Mesothelial cell of epicardium (in vitro differentiated cells): ENCODE data around the gene NATD1. TPM values are rescaled to one million over a fixed set of nuclear protein-coding genes. Genes with fewer than 3 reads are reported as not detected.
A peak's percentile ranks its signal among the peaks of the same experiment; 100 is the strongest.
"Not testable (repeated sequence)": the region's sequence is repeated elsewhere in the genome, so short reads cannot be mapped to it uniquely, and the experiment has no call there.

ENCODE experiments used
- DNase-seq, 2 experiments: peaks; one replicate each; pipeline ENCODE4 v3.0.0; 2021; ENCODE audit warnings: low spot score in 2 of 2; ENCODE audit not compliant: unreplicated experiment in 2 of 2
- H3K27ac Mint-ChIP-seq: 2 replicates; pipeline ENCODE4 v1.8.0; 2021; ENCODE audit warnings: mixed read lengths
- H3K27me3 Mint-ChIP-seq: 2 replicates; pipeline ENCODE4 v1.8.0; 2021; ENCODE audit warnings: low read depth, mixed read lengths
- H3K36me3 Mint-ChIP-seq: 2 replicates; pipeline ENCODE4 v1.8.0; 2021; ENCODE audit warnings: mixed read lengths
- H3K4me1 Mint-ChIP-seq: 2 replicates; pipeline ENCODE4 v1.8.0; 2021; ENCODE audit warnings: mixed read lengths
- H3K4me3 Mint-ChIP-seq: 2 replicates; pipeline ENCODE4 v1.8.0; 2021; ENCODE audit warnings: mild to moderate bottlenecking, moderate library complexity, mixed read lengths
- H3K9me3 Mint-ChIP-seq: 2 replicates; pipeline ENCODE4 v1.8.0; 2021; ENCODE audit warnings: mixed read lengths
- CTCF ChIP-seq: fragments of 200-600 bp; sonication (generic); IDR thresholded peaks from one replicate; pipeline ENCODE4 v1.5.0; 2021; ENCODE audit warnings: antibody characterized with exemption; ENCODE audit not compliant: unreplicated experiment
- total RNA-seq: library from RNA; stranded (reverse); gene quantifications from 3 replicates; pipeline ENCODE4 v1.2.1, GENCODE V29; 2021

The NATD1 gene
- total RNA-seq, 1 donor from 2014 or later: 12.7 TPM

- Mint-ChIP-seq H3K36me3 (no peaks in the 10 kb centered on the region), H3K4me3 (no peak overlapping the region), H3K4me1 (no peaks in the 10 kb centered on the region), H3K9me3 (peaks cover 9% of the 10 kb centered on the region), H3K27me3 (no peaks in the 10 kb centered on the region), H3K27ac (no peak overlapping the region)
- no peak for TF ChIP-seq CTCF
- no peak for DNase-seq
These were observed 25.1 kb downstream of the NATD1 start for GRCh38 chr17:21228111-21228510.

- not testable (repeated sequence) for H3K4me1 Mint-ChIP-seq, H3K4me3 Mint-ChIP-seq, H3K27me3 Mint-ChIP-seq, H3K36me3 Mint-ChIP-seq, H3K27ac Mint-ChIP-seq, DNase-seq, H3K9me3 Mint-ChIP-seq
These were observed 25.9 kb downstream of the NATD1 start for GRCh38 chr17:21227277-21227676.

GRCh38 chr17:21223086-21223485 lies 30.1 kb downstream of the NATD1 start:
- Mint-ChIP-seq H3K27ac (no peak overlapping the region), H3K27me3 (no peaks in the 10 kb centered on the region), H3K4me3 (no peak overlapping the region), H3K4me1 (no peaks in the 10 kb centered on the region), H3K36me3 (peaks cover 15% of the 10 kb centered on the region), H3K9me3 (peaks cover 5% of the 10 kb centered on the region)
- DNase-seq: no peak
- no peak for TF ChIP-seq CTCF

- no peak for DNase-seq
These were observed 34.3 kb downstream of the NATD1 start for GRCh38 chr17:21218831-21219380.

GRCh38 chr17:21218101-21218500 lies 35.1 kb downstream of the NATD1 start:
- Mint-ChIP-seq H3K4me3 (no peak overlapping the region), H3K4me1 (peaks cover 18% of the 10 kb centered on the region), H3K27ac (peak overlapping the region; percentile 12), H3K9me3 (peaks cover 5% of the 10 kb centered on the region), H3K27me3 (no peaks in the 10 kb centered on the region), H3K36me3 (peaks cover 15% of the 10 kb centered on the region)
- no peak for DNase-seq
- TF ChIP-seq CTCF: no peak

More at GRCh38 chr17:21218831-21219380, 34.3 kb downstream of the NATD1 start:
- Mint-ChIP-seq H3K4me1 (peaks cover 14% of the 10 kb centered on the region), H3K27ac (no peak overlapping the region), H3K36me3 (peaks cover 15% of the 10 kb centered on the region), H3K9me3 (peaks cover 5% of the 10 kb centered on the region), H3K27me3 (no peaks in the 10 kb centered on the region), H3K4me3 (no peak overlapping the region)
- TF ChIP-seq CTCF: no peak

GRCh38 chr17:21217346-21217745 lies 35.9 kb downstream of the NATD1 start:
- H3K36me3 Mint-ChIP-seq: peaks cover 13% of the 10 kb centered on the region
- H3K27me3 Mint-ChIP-seq: no peaks in the 10 kb centered on the region
- H3K4me3 Mint-ChIP-seq: no peak overlapping the region
- H3K4me1 Mint-ChIP-seq: peaks cover 25% of the 10 kb centered on the region
- no peak overlapping the region for H3K27ac Mint-ChIP-seq
- TF ChIP-seq CTCF: no peak
- H3K9me3 Mint-ChIP-seq: peaks cover 5% of the 10 kb centered on the region
- DNase-seq: no peak
